K562 (cell line): ENCODE data around the gene LIMS2.

ENCODE experiments used
- HCFC1 ChIP-seq: IDR thresholded peaks from 2 replicates; pipeline ENCODE4 v1.6.1; 2012; ENCODE audit warnings: low read depth, low read length, improper control_type of control experiment
- RBBP5 ChIP-seq: fragments of 200-600 bp; sonication (generic); IDR thresholded peaks from 2 replicates; pipeline ENCODE4 v1.6.1; 2012; ENCODE audit warnings: borderline replicate concordance, mild to moderate bottlenecking, low read length, control low read depth, inconsistent platforms; ENCODE audit not compliant: insufficient read depth, poor library complexity, severe bottlenecking
- TBL1XR1 ChIP-seq, 2 experiments: IDR thresholded peaks; 2 replicates each; pipeline ENCODE4 v1.6.1; 2012; ENCODE audit warnings: improper control_type of control experiment in 2 of 2, low read length in 2 of 2, mild to moderate bottlenecking in 1 of 2
- TSHZ1 ChIP-seq: fragments of 250-450 bp; sonication (Bioruptor Pico); IDR thresholded peaks from 2 replicates; pipeline ENCODE4 v1.4.0; 2020; ENCODE audit warnings: mild to moderate bottlenecking, moderate library complexity

DNA sequence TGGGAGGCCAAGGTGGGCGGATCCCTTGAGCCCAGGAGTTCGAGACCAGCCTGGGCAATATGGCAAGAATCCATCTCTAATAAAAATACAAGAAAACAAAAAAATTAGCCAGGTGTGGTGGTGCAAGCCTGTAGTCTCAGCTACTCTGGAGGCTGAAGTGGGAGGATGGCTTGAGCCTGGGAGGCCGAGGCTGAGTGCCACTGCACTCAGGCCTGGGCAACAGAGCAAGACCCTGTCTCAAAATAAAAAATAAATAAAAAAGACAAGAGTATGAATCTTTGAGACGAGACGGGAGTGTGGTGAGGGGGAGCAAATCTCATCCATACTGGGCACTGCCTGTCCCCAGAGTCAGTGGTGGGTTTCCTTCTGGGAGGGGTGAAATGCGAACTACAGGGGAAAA lies 17.2 kb downstream of the LIMS2 start:
- TF ChIP-seq TSHZ1: no peak
- TF ChIP-seq RBBP5: no peak
- TF ChIP-seq TBL1XR1 (IDR thresholded peaks at IDR 0.05; ENCODE audit: low read length in 2 of 2): no peak
- no peak for TF ChIP-seq HCFC1
